Activated CD8-positive, alpha-beta memory T cell treated with anti-CD3 and anti-CD28 coated beads, Interleukin-2, amount 10 ng/mL, durations not matched to agents 7 days and 5 days (primary cell): Measurements from ENCODE around the gene MTPN. TPM values are rescaled to one million over a fixed set of nuclear protein-coding genes. Genes with fewer than 3 reads are reported as not detected.
A peak's percentile ranks its signal among the peaks of the same experiment; 100 is the strongest.

Experiments
- ATAC-seq: fragments of 150-1000 bp; cut with Tn5 transposase; one replicate; pipeline ENCODE4 v1.10.0; 2021; ENCODE audit warnings: moderate library complexity
- CTCF ChIA-PET: fragments of 350-600 bp; sonication (Branson Sonifier 250); formaldehyde crosslinking; loops from one replicate; lab custom pipeline; 2021; ENCODE audit warnings: antibody characterized with exemption; lab: Charles Lee
- DNase-seq: peaks from one replicate; pipeline ENCODE4 v3.0.0-alpha.2; 2020
- H3K27ac Mint-ChIP-seq: one replicate; pipeline ENCODE4 v1.8.0; 2021; ENCODE audit warnings: mild to moderate bottlenecking, mixed read lengths
- H3K27me3 Mint-ChIP-seq: one replicate; pipeline ENCODE4 v1.8.0; 2021; ENCODE audit warnings: mixed read lengths
- H3K36me3 Mint-ChIP-seq: one replicate; pipeline ENCODE4 v1.8.0; 2021; ENCODE audit warnings: mild to moderate bottlenecking, mixed read lengths
- H3K4me1 Mint-ChIP-seq: one replicate; pipeline ENCODE4 v1.8.0; 2021; ENCODE audit warnings: mixed read lengths
- H3K4me3 Mint-ChIP-seq: one replicate; pipeline ENCODE4 v1.8.0; 2021; ENCODE audit warnings: mild to moderate bottlenecking, moderate library complexity, mixed read lengths
- H3K9me3 Mint-ChIP-seq: one replicate; pipeline ENCODE4 v1.8.0; 2022; ENCODE audit warnings: low read depth, mixed read lengths
- total RNA-seq, 2 experiments: library from RNA; stranded (reverse); gene quantifications; one replicate each; pipeline ENCODE4 v1.2.3, GENCODE V29; 2021

MTPN gene
- total RNA-seq, 2 experiments from 2014 or later, result 86.1 to 109 TPM

DNA sequence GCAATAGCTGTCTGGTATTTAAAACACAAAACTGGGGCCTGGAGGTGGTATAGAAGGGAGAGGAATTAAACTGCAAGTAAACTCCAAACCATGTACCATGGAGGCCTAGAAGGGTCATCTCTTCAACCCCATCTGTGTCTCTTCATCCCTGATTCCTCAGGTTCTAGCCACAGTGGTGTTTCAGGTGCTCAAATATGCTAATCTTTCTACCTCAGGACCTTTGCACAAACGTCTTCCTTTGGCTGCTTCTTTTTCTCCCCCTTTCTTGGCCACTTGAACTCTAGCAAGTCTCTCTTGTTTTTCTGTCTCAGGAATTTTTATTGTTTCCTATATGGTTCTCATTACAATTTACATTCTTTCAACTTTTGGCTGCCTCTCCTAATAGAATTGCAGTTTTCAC, 25.6 kb upstream of the MTPN start:
- peaks cover 2% of the 10 kb centered on the region for H3K9me3 Mint-ChIP-seq
- no peaks in the 10 kb centered on the region for H3K27me3 Mint-ChIP-seq
- H3K4me3 Mint-ChIP-seq, result no peak overlapping the region
- no peak for DNase-seq
- H3K27ac Mint-ChIP-seq, result no peak overlapping the region
- peaks cover 3% of the 10 kb centered on the region for H3K36me3 Mint-ChIP-seq
- ATAC-seq, result no peak
- CTCF ChIA-PET, result no interaction called here
- H3K4me1 Mint-ChIP-seq, result no peaks in the 10 kb centered on the region

DNA sequence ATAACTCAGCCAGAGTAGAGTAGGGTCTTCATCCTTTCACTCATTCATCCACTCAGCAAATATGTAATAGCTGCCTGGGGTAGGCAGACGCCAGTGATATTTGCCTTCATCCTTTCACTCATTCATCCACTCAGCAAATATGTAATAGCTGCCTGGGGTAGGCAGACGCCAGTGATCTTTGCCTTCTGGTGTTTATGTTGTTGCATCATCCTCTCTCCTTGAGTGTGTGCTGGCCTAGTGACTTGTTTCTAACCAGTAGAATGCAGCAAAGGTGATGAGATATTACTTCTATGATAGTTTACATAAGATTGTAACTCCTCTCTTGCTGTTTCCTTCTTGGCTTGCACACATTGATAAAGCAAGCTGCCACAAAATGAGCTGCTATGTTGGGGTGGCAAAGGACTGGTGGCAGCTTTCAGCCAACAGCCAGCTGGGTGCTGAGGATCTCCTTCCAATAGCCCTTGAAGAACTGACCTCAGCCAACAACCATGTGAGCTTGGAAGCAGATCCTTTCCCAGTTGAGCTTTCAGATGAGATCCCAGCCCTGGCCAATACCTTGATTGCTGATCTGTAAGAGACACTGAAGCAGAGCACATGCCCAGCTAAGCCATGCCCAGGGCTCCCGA, 23.2 kb upstream of the MTPN start:
- Mint-ChIP-seq H3K4me3 (no peak overlapping the region), H3K36me3 (no peaks in the 10 kb centered on the region), H3K27me3 (no peaks in the 10 kb centered on the region), H3K4me1 (no peaks in the 10 kb centered on the region), H3K9me3 (peaks cover 2% of the 10 kb centered on the region), H3K27ac (no peak overlapping the region)
- no peak for DNase-seq
- CTCF ChIA-PET, result interaction anchor here (1.0 to 1.6 kb wide), 5 partner anchors 8 to 338 kb away, joined by 3 to 6 read pairs (median 4); partner anchors contain the start of gene STMP1
- ATAC-seq, result no peak

DNA sequence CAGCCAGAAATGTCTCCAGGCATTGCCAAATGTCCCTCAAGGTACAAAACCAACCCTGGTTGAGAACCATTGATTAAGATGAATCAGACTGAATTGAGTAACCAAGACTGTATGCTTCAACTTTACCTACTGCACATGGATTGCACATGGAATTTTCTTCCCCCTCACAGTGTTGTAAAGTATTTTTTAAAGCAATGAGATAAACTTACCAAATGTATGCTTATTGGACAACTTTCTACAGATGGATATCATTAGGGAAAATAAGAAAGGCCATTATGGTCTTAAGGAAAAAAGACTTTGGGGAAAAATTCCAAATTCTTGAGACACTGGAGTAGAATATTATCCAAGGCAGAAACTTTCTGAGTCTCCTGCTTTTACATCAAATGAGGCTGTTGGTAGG, 20.9 kb upstream of the MTPN start:
- ATAC-seq, result no peak
- CTCF ChIA-PET, result interaction anchor here (1.2 kb wide), 1 partner anchor 336 kb away, joined by 3 read pairs; the partner anchor contains the start of gene STMP1

DNA sequence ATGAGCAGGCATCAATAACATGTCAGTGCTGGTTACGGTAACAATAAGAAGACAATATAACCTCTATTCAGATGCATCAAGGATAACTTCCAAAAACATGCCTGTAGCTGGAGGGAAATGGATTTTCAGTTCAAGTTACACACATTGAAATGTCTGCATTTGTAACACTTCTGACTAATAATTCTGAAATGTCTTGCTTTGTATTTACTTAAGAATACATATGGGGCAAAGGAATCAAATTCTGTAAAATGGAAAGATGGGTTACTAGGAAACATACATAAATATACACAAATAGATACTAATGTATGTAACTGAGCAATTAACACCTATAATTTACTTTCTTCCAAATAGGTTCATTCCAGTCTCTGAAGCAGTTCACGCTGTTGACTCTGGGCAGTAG, 18.6 kb upstream of the MTPN start:
- H3K9me3 Mint-ChIP-seq, result peaks cover 2% of the 10 kb centered on the region
- no peak for DNase-seq
- H3K4me3 Mint-ChIP-seq, result no peak overlapping the region
- peaks cover 4% of the 10 kb centered on the region for H3K36me3 Mint-ChIP-seq
- peaks cover 27% of the 10 kb centered on the region for H3K4me1 Mint-ChIP-seq
- no peak for ATAC-seq
- CTCF ChIA-PET, result interaction anchor here (1.6 to 2.7 kb wide), 2 partner anchors 15 to 194 kb away, joined by 3 to 9 read pairs; no protein-coding TSS in a partner anchor
- no peak overlapping the region for H3K27ac Mint-ChIP-seq
- H3K27me3 Mint-ChIP-seq, result no peaks in the 10 kb centered on the region

More for the DNA sequence above, 20.9 kb upstream of the MTPN start:
- Mint-ChIP-seq H3K27me3 (no peaks in the 10 kb centered on the region), H3K36me3 (peaks cover 2% of the 10 kb centered on the region), H3K27ac (no peak overlapping the region), H3K4me1 (peaks cover 17% of the 10 kb centered on the region), H3K9me3 (peaks cover 2% of the 10 kb centered on the region), H3K4me3 (no peak overlapping the region)
- no peak for DNase-seq

DNA sequence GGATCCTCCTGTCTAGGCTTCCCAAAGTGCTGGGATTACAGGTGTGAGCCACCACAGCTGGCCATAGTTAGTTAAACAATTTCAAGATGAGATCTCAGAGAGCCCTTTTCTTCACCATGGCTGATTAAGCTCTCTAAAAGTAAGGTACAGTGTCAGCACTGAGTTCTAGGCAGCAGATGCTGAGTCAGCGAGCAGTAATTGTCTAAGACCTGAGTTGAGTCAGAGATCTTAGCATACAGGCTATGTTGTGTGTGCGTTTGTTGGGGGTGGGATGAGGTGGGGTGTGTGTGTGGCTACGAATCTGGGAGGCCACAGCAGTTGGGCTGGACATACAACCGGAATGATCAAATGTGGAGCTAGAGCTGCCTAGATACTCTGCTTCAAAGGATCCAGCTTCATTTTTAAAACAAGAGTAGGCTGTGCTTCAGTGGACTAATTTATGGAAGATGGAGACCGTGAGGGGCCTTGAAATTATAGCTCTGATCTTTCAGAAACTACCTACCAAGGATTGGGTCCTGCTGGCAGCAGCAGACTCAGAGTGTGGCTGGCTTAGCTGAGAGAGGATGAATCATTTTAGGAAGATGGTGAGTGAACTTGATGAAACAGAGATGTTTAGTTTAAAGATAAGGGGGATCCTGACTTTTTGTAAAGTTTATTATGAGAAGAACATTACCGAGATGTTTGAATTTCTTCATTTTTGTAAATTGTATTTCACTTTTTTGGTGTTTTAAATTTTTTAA, 17.5 kb upstream of the MTPN start:
- CTCF ChIA-PET, result interaction anchor here (0.6 to 2.7 kb wide), 6 partner anchors 10 to 336 kb away, joined by 3 to 9 read pairs (median 3); no protein-coding TSS in a partner anchor
- H3K4me3 Mint-ChIP-seq, result no peak overlapping the region
- peak; percentile 23 for ATAC-seq
- H3K27ac Mint-ChIP-seq, result peak overlapping the region; percentile 42
- H3K36me3 Mint-ChIP-seq, result peaks cover 4% of the 10 kb centered on the region
- peaks cover 27% of the 10 kb centered on the region for H3K4me1 Mint-ChIP-seq
- no peak for DNase-seq
- H3K27me3 Mint-ChIP-seq, result no peaks in the 10 kb centered on the region
- H3K9me3 Mint-ChIP-seq, result no peaks in the 10 kb centered on the region

DNA sequence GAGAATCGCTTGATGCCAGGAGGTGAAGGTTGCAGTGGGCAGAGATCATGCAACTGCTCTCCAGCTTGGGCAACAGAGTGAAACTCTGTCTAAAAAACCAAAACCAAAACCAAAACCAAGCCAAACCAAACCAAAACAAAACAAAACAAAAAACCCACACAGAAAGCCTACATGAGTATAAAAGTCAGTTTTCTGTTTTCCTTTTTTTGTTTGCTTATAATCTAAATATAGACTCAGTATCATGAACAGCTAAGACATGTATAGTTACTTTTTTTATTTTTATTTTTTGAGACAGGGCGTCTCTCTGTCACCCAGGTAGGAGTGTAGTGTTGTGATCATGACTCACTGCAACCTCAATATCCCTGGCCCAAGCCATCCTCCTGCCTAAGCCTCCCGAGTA, 16.8 kb upstream of the MTPN start:
- CTCF ChIA-PET, result interaction anchor here (1.1 to 2.7 kb wide), 5 partner anchors 9 to 193 kb away, joined by 3 to 9 read pairs (median 3); no protein-coding TSS in a partner anchor
- no peaks in the 10 kb centered on the region for H3K9me3 Mint-ChIP-seq
- ATAC-seq (peak; percentile 68), DNase-seq (no peak)
- H3K36me3 Mint-ChIP-seq, result peaks cover 4% of the 10 kb centered on the region
- no peaks in the 10 kb centered on the region for H3K27me3 Mint-ChIP-seq
- peak overlapping the region; percentile 49 for H3K27ac Mint-ChIP-seq
- H3K4me3 Mint-ChIP-seq, result no peak overlapping the region
- H3K4me1 Mint-ChIP-seq, result peaks cover 27% of the 10 kb centered on the region

DNA sequence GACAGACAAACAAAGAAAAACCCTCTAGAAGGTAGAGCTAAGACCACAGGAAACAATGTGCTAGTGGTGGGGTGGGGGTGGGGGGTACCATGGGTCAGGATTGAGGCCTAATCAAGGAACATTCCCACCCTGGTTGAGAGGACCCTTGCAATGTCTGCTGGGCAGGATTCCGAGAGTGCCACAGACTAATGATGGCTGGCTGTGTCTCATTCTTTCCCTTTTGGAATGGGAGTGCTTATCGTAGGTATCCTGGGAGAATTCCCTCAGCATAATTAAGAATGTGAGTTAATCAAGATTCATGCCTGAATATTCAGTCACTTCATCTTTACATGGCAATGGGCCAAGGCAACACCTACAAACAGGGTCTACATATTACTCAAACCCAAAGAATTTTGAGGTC, 14.7 kb upstream of the MTPN start:
- H3K27ac Mint-ChIP-seq, result no peak overlapping the region
- ATAC-seq, result no peak

DNA sequence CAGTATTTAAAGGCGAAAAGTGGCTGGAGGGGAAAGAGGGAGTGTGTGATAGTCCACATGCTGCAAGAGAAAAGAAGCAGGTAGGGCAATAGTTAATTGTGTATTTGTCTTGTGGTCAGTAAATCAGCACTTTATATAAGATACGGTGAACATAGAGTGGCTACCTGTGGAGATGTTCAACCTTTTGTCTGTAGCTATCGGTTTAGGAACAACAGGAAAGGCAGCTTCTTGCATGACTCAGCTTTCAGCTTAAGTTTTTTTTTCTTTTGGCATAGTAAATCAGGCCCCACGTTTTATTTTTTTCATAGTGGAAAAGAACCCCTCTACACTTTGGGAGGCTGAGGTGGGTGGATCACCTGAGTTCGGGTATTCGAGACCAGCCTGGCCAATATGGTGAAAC, 14.2 kb upstream of the MTPN start:
- CTCF ChIA-PET, result no interaction called here
- H3K36me3 Mint-ChIP-seq, result peaks cover 4% of the 10 kb centered on the region
- no peak overlapping the region for H3K4me3 Mint-ChIP-seq
- ATAC-seq (no peak), DNase-seq (no peak)
- no peaks in the 10 kb centered on the region for H3K9me3 Mint-ChIP-seq
- peaks cover 27% of the 10 kb centered on the region for H3K4me1 Mint-ChIP-seq
- H3K27ac Mint-ChIP-seq, result no peak overlapping the region
- no peaks in the 10 kb centered on the region for H3K27me3 Mint-ChIP-seq

More for the DNA sequence above, 14.7 kb upstream of the MTPN start:
- no peak for DNase-seq
- Mint-ChIP-seq H3K9me3 (no peaks in the 10 kb centered on the region), H3K4me1 (peaks cover 27% of the 10 kb centered on the region), H3K4me3 (no peak overlapping the region), H3K27me3 (no peaks in the 10 kb centered on the region), H3K36me3 (peaks cover 4% of the 10 kb centered on the region)
- CTCF ChIA-PET, result no interaction called here

DNA sequence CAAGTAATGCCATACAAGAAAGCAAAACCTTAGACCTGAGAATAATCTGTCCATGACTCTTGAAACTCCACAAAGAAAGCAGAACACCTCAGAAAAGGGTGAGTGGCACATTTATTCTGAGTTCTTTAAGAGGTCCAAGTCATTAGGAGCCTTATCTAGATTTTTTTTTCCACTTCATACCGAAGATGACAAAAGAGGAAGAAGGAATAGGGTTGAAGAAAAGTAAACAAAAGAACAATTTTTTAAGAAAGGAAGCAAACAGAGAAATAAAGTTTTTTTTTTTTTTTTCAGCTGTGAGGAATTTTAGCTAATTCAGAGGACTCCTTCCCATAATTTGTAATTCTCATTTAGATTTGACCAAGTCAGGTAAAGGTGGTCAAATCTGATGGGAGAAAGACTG, 13.1 kb upstream of the MTPN start:
- no peak overlapping the region for H3K27ac Mint-ChIP-seq
- H3K4me1 Mint-ChIP-seq, result peaks cover 27% of the 10 kb centered on the region
- peaks cover 6% of the 10 kb centered on the region for H3K36me3 Mint-ChIP-seq
- no peaks in the 10 kb centered on the region for H3K27me3 Mint-ChIP-seq
- DNase-seq (no peak), ATAC-seq (no peak)
- CTCF ChIA-PET, result no interaction called here
- H3K4me3 Mint-ChIP-seq, result no peak overlapping the region
- no peaks in the 10 kb centered on the region for H3K9me3 Mint-ChIP-seq

DNA sequence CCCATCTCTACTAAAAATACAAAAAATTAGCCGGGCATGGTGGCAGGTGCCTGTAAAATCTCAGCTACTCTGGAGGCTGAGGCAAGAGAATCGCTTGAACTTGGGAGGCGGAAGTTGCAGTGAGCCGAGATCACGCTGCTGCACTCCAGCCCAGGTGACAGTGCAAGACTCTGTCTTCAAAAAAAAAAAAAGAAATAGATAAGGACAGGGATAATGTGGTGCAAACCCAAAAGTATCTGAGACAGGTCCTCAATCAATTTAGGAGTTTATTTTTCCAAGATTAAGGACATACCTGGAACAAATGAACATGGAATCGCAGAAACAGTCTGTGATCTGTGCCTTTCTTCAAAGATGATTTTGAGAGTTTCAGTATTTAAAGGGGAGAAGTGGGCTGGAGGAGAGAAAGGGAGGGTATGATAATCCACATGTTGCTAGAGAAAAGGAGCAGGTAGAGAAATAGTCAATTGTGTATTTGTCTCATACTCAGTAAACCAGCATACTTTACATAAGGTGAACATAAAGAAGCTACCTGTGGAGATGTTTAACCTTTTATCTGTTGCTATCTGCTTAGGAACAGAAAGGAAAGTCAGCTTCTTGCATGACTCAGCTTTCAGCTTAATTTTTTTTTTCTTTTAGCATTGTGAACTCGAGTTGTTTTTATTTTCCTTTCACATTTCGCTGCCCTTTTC, 4.9 kb upstream of the MTPN start:
- Mint-ChIP-seq H3K27me3 (peaks cover 3% of the 10 kb centered on the region), H3K4me1 (peaks cover 50% of the 10 kb centered on the region), H3K9me3 (no peaks in the 10 kb centered on the region), H3K27ac (peak overlapping the region; percentile 84), H3K36me3 (peaks cover 2% of the 10 kb centered on the region), H3K4me3 (peak overlapping the region; percentile 66)
- DNase-seq (no peak), ATAC-seq (no peak)
- CTCF ChIA-PET, result interaction anchor here (1.2 to 1.8 kb wide), 2 partner anchors 26 to 320 kb away, joined by 4 to 6 read pairs; partner anchors contain the start of gene STMP1

DNA sequence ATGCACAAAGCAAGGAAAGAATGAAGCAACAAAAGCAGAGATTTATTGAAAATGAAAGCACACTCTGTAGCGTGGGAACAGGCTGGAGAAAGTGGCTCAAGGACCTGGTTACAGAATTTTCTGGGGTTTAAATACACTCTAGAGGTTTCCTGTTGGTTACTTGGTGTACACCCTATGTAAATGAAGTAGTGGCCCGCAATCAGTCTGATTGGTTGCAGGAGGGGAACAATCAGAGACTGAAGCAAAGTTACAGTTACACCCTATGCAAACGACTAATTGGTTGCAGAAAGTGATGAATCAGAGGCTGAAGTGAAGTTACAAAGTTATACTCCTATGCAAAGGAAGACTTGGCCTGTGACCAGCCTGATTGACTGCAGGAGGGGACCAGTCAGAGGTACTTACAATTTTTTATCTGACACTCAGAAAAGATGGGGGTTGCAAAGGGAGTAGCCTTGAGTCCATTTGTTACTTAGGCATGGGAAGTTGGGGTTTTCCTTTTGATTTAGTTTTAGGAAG, 3.6 kb upstream of the MTPN start:
- H3K9me3 Mint-ChIP-seq, result no peaks in the 10 kb centered on the region
- CTCF ChIA-PET, result interaction anchor here (1.8 kb wide), 1 partner anchor 28 kb away, joined by 6 read pairs; no protein-coding TSS in a partner anchor
- H3K27me3 Mint-ChIP-seq, result peaks cover 3% of the 10 kb centered on the region
- peak; percentile 86 for DNase-seq
- H3K4me3 Mint-ChIP-seq, result peak overlapping the region; percentile 66
- H3K36me3 Mint-ChIP-seq, result peaks cover 2% of the 10 kb centered on the region
- ATAC-seq, result peak; percentile 66
- H3K4me1 Mint-ChIP-seq, result peaks cover 54% of the 10 kb centered on the region
- peak overlapping the region; percentile 84 for H3K27ac Mint-ChIP-seq

DNA sequence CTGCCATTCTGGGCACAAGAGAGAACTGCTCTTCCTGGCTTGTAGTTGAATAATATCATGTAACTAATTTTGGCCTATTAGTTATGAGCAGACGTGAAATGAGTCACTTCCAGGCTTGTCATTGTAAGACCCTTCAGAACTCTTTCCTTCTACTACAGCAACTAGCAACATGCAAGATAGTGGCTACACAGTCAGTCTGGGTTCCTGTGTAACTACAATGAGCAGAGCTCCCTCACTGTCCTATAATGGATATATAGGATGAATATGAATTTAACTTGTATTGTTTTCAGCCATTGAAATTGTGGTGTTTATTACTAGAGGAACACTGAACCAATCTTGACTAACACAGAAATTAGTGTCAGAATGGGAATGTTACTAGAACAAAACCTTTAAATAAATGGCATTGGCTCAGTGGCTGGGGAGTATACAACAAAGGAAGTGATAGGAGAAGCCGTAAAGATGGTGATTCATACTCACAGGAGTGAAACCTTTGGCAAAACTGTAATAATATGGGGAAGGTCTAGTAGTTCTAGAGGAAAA, 2.9 kb upstream of the MTPN start:
- ATAC-seq, result no peak
- CTCF ChIA-PET, result no interaction called here
- Mint-ChIP-seq H3K27ac (peak overlapping the region; percentile 84), H3K4me1 (peaks cover 60% of the 10 kb centered on the region), H3K9me3 (no peaks in the 10 kb centered on the region), H3K27me3 (peaks cover 3% of the 10 kb centered on the region), H3K4me3 (peak overlapping the region; percentile 66), H3K36me3 (peaks cover 4% of the 10 kb centered on the region)
- DNase-seq, result no peak
